SK-N-SH (cell line): ENCODE measurements around the gene MCM9. TPM values are rescaled to one million over a fixed set of nuclear protein-coding genes. Genes with fewer than 3 reads are reported as not detected.

Experiments
- CTCF ChIA-PET: fragments of 300-600, 350-600 bp; formaldehyde crosslinking; extraction: SDS; loops from one replicate; lab custom pipeline; 2021; lab: Yijun Ruan, JAX
- POLR2A ChIA-PET: fragments of 350-600 bp; sonication (Branson Sonifier 250); formaldehyde crosslinking; extraction: SDS; loops from one replicate; lab custom pipeline; 2020; ENCODE audit warnings: antibody characterized with exemption, inconsistent platforms; lab: Yijun Ruan, JAX
- DNase-seq: peaks from one replicate; pipeline ENCODE4 v3.0.0; 2012
- H2AFZ ChIP-seq: fragments of 200-600 bp; sonication (generic); 2 replicates; pipeline ENCODE4 v1.8.1; 2016; ENCODE audit warnings: antibody characterized with exemption, mild to moderate bottlenecking, low read depth
- H3F3A ChIP-seq: fragments of 200-600 bp; sonication (generic); replicated peaks from 2 replicates; pipeline ENCODE3; 2016; ENCODE audit warnings: antibody characterized with exemption, mild to moderate bottlenecking; ENCODE audit not compliant: insufficient read depth
- H3K27ac ChIP-seq, 2 experiments: fragments of 200-500 bp in 1 of 2; fragments of 200-600 bp in 1 of 2; sonication (Bioruptor generic) in 1 of 2; sonication (generic), shearing (Covaris generic) in 1 of 2; 2 replicates each; pipeline versions ENCODE4 v1.5.1 to v1.6.1; 2014 to 2016; ENCODE audit warnings: low read depth in 2 of 2, inconsistent platforms in 1 of 2, low read length in 1 of 2, mild to moderate bottlenecking in 1 of 2, mixed read lengths in 1 of 2
- H3K27me3 ChIP-seq: fragments of 200-600 bp; sonication (generic), shearing (Covaris generic); 2 replicates; pipeline ENCODE4 v1.6.1; 2016; ENCODE audit warnings: mixed run types; ENCODE audit not compliant: insufficient read depth
- H3K36me3 ChIP-seq, 2 experiments: fragments of 200-500 bp in 1 of 2; fragments of 200-600 bp in 1 of 2; sonication (Bioruptor generic) in 1 of 2; sonication (generic) in 1 of 2; replicated peaks in 1 of 2; 2 replicates each; pipeline versions ENCODE3 to v1.5.1; 2014 to 2016; ENCODE audit warnings: low read length in 1 of 2, mild to moderate bottlenecking in 1 of 2; ENCODE audit not compliant: insufficient read depth in 2 of 2, control insufficient read depth in 1 of 2
- H3K4me1 ChIP-seq, 2 experiments: fragments of 200-500 bp in 1 of 2; fragments of 200-600 bp in 1 of 2; sonication (Bioruptor generic) in 1 of 2; sonication (generic), shearing (Covaris generic) in 1 of 2; 2 replicates each; pipeline versions ENCODE4 v1.5.1 to v1.6.1; 2014 to 2016; ENCODE audit warnings: low read depth in 1 of 2, low read length in 1 of 2, mixed run types in 1 of 2; ENCODE audit not compliant: insufficient read depth in 2 of 2, control insufficient read depth in 1 of 2
- H3K4me2 ChIP-seq: fragments of 200-600 bp; sonication (generic), shearing (Covaris generic); 2 replicates; pipeline ENCODE4 v1.6.1; 2017; ENCODE audit warnings: mixed run types
- H3K4me3 ChIP-seq, 2 experiments: fragments of 200-500 bp in 1 of 2; fragments of 200-600 bp in 1 of 2; sonication (Bioruptor generic) in 1 of 2; sonication (generic), shearing (Covaris generic) in 1 of 2; 2 replicates each; pipeline versions ENCODE4 v1.5.1 to v1.8.1; 2014 to 2016; ENCODE audit warnings: low read depth in 2 of 2, inconsistent platforms in 1 of 2, low read length in 1 of 2, mild to moderate bottlenecking in 1 of 2, mixed read lengths in 1 of 2, moderate library complexity in 1 of 2
- H3K79me2 ChIP-seq: fragments of 200-600 bp; sonication (generic); 2 replicates; pipeline ENCODE4 v1.8.1; 2017; ENCODE audit warnings: mild to moderate bottlenecking; ENCODE audit not compliant: insufficient read depth
- H3K9ac ChIP-seq: fragments of 200-600 bp; sonication (generic); 2 replicates; pipeline ENCODE4 v1.6.1; 2017; ENCODE audit warnings: mixed run types
- H3K9me2 ChIP-seq: fragments of 200-600 bp; sonication (generic); 2 replicates; pipeline ENCODE4 v1.6.1; 2017; ENCODE audit warnings: mixed run types
- H3K9me3 ChIP-seq: fragments of 200-600 bp; sonication (generic); 2 replicates; pipeline ENCODE4 v1.6.1; 2017; ENCODE audit warnings: mixed run types, mild to moderate bottlenecking, moderate library complexity
- H4K20me1 ChIP-seq: fragments of 200-600 bp; sonication (generic); 2 replicates; pipeline ENCODE4 v1.6.1; 2017; ENCODE audit warnings: mild to moderate bottlenecking, mixed run types; ENCODE audit not compliant: insufficient read depth
- EP300 ChIP-seq, 2 experiments: IDR thresholded peaks; 2 replicates each; pipeline versions ENCODE4 v1.4.0 to v1.6.1; 2012; ENCODE audit warnings: borderline replicate concordance in 1 of 2, low read depth in 1 of 2, low read length in 1 of 2
- EZH2phosphoT487 ChIP-seq: fragments of 200-600 bp; sonication (generic); IDR thresholded peaks from 2 replicates; pipeline ENCODE4 v1.6.1; 2017; ENCODE audit warnings: low read depth, mixed run types, mild to moderate bottlenecking, antibody characterized with exemption, moderate library complexity, borderline replicate concordance
- FOXJ3 ChIP-seq: sonication (generic); formaldehyde crosslinking; IDR thresholded peaks from 2 replicates; pipeline ENCODE4 v1.5.1; 2020; ENCODE audit warnings: mild to moderate bottlenecking, missing genetic modification reagents
- FOXM1 ChIP-seq: IDR thresholded peaks from 2 replicates; pipeline ENCODE4 v1.4.0; 2012; ENCODE audit warnings: low read depth, mild to moderate bottlenecking
- GABPA ChIP-seq: IDR thresholded peaks from 2 replicates; pipeline ENCODE4 v1.4.0; 2012; ENCODE audit warnings: low read depth, mild to moderate bottlenecking
- GATA2 ChIP-seq: sonication (generic); formaldehyde crosslinking; IDR thresholded peaks from 2 replicates; pipeline ENCODE4 v1.5.0; 2020; ENCODE audit warnings: mild to moderate bottlenecking, missing genetic modification reagents
- NRF1 ChIP-seq: IDR thresholded peaks from 2 replicates; pipeline ENCODE4 v1.6.1; 2012; ENCODE audit warnings: low read depth, mild to moderate bottlenecking, low read length
- RAD21 ChIP-seq: IDR thresholded peaks from 2 replicates; pipeline ENCODE4 v1.6.1; 2012; ENCODE audit warnings: mild to moderate bottlenecking, low read length
- RCOR1 ChIP-seq: fragments of 150-350 bp; IDR thresholded peaks from 2 replicates; pipeline ENCODE4 v1.6.1; 2017; ENCODE audit warnings: antibody characterized with exemption, low read length
- RFX5 ChIP-seq: IDR thresholded peaks from 2 replicates; pipeline ENCODE4 v1.6.1; 2012; ENCODE audit warnings: mild to moderate bottlenecking, improper control_type of control experiment, low read length
- SIN3A ChIP-seq: IDR thresholded peaks from 2 replicates; pipeline ENCODE4 v1.6.1; 2012; ENCODE audit warnings: low read depth, mild to moderate bottlenecking, low read length, moderate library complexity, borderline replicate concordance
- TAF1 ChIP-seq: IDR thresholded peaks from 2 replicates; pipeline ENCODE4 v1.6.1; 2012; ENCODE audit warnings: low read depth, mild to moderate bottlenecking, low read length, moderate library complexity, borderline replicate concordance
- TCF12 ChIP-seq: IDR thresholded peaks from 2 replicates; pipeline ENCODE4 v1.4.0; 2012
- TEAD4 ChIP-seq: IDR thresholded peaks from 2 replicates; pipeline ENCODE4 v1.4.0; 2012; ENCODE audit warnings: mild to moderate bottlenecking, borderline replicate concordance; ENCODE audit not compliant: insufficient read depth
- WGBS: methylation state at CpG from one replicate; pipeline ENCODE4 v1.1.6; 2017; ENCODE audit warnings: low lambda C conversion rate; 5-methylcytosine and 5-hydroxymethylcytosine counted together
- polyA plus RNA-seq, 3 experiments: library from polyadenylated mRNA; depleted of rRNA; stranded (reverse); fragments of >200 nt; gene quantifications; 2 replicates each; pipeline ENCODE4 v1.2.3, GENCODE V29; 2012
- TF ChIP-seq, protein P1 (sequence below): IDR thresholded peaks from 2 replicates; pipeline ENCODE4; 2012
- TF ChIP-seq, protein P2 (sequence below): IDR thresholded peaks from 2 replicates; pipeline ENCODE4 v1.4.0; 2012; ENCODE audit warnings: low read depth
- TF ChIP-seq, protein P3 (sequence below): fragments of 150-350 bp; IDR thresholded peaks from 2 replicates; pipeline ENCODE4 v1.6.1; 2017; ENCODE audit warnings: antibody characterized with exemption, low read length, low read depth, borderline replicate concordance
- TF ChIP-seq, protein P4 (sequence below): IDR thresholded peaks from 2 replicates; pipeline ENCODE4 v1.6.1; 2012; ENCODE audit warnings: mild to moderate bottlenecking, low read depth, low read length, moderate library complexity
- TF ChIP-seq, protein P5 (sequence below): fragments of 150-350 bp; IDR thresholded peaks from 2 replicates; pipeline ENCODE4 v1.6.1; 2016; ENCODE audit warnings: mild to moderate bottlenecking, low read depth, low read length
- TF ChIP-seq, protein P6 (sequence below): fragments of 200-600 bp; sonication (generic); IDR thresholded peaks from 2 replicates; pipeline ENCODE4 v1.6.1; 2017; ENCODE audit warnings: antibody characterized with exemption, mild to moderate bottlenecking, moderate library complexity

The MCM9 gene
- polyA plus RNA-seq, 1 of the 3 experiments (the other 2 are of a cell fraction): 1.7 TPM

DNA sequence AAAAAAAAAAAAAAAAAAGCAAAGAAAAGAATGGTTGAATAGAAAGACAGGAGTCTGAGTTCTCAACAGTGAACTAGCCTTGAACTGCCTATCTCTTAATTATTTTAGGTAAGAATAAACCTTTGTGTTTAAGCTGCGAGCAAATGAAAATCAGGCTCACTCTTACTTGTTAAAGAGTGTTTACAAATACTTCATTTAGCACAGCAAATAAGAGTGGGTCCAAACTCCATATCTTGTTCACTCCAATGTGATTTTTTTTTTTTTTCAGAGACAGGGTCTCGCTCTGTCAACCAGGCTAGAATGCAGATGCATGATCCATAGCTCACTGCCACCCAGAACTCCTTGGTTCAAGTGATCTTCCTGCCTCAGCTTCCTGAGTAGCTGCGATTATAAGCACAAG lies 11.9 kb downstream of the MCM9 start:
- CTCF ChIA-PET: interaction anchor here (0.7 to 2.1 kb wide), 3 partner anchors 188 to 267 kb away, joined by 3 to 4 read pairs (median 3); no protein-coding TSS in a partner anchor
- Histone ChIP-seq H3K9me2 (no peaks in the 10 kb centered on the region), H3K4me2 (no peak overlapping the region), H3K4me1 (no peaks in the 10 kb centered on the region), H2AFZ (no peak overlapping the region), H3K4me3 (no peak overlapping the region), H4K20me1 (no peaks in the 10 kb centered on the region), H3K79me2 (no peaks in the 10 kb centered on the region), H3K27ac (no peak overlapping the region), H3K9me3 (no peaks in the 10 kb centered on the region), H3K36me3 (peaks cover 16 to 42% of the 10 kb centered on the region in 2 experiments), H3K9ac (no peak overlapping the region), H3F3A (no peaks in the 10 kb centered on the region), H3K27me3 (no peaks in the 10 kb centered on the region)
- POLR2A ChIA-PET: no interaction called here
- TF ChIP-seq FOXM1 (no peak), FOXJ3 (CRISPR knock-in tag) (no peak), RCOR1 (no peak), RFX5 (no peak), NRF1 (no peak), GABPA (no peak), TAF1 (no peak), TEAD4 (no peak), TCF12 (no peak), SIN3A (no peak), GATA2 (CRISPR knock-in tag) (no peak), RAD21 (no peak), EZH2phosphoT487 (no peak), EP300 (IDR thresholded peaks at IDR 0.05; ENCODE audit: borderline replicate concordance in 1 of 2, low read depth in 1 of 2, low read length in 1 of 2) (no peak)
- TF ChIP-seq, protein P1, sequence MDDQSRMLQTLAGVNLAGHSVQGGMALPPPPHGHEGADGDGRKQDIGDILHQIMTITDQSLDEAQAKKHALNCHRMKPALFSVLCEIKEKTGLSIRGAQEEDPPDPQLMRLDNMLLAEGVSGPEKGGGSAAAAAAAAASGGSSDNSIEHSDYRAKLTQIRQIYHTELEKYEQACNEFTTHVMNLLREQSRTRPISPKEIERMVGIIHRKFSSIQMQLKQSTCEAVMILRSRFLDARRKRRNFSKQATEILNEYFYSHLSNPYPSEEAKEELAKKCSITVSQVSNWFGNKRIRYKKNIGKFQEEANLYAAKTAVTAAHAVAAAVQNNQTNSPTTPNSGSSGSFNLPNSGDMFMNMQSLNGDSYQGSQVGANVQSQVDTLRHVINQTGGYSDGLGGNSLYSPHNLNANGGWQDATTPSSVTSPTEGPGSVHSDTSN: no peak
- TF ChIP-seq, protein P2, sequence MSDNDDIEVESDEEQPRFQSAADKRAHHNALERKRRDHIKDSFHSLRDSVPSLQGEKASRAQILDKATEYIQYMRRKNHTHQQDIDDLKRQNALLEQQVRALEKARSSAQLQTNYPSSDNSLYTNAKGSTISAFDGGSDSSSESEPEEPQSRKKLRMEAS: no peak
- TF ChIP-seq, protein P3, sequence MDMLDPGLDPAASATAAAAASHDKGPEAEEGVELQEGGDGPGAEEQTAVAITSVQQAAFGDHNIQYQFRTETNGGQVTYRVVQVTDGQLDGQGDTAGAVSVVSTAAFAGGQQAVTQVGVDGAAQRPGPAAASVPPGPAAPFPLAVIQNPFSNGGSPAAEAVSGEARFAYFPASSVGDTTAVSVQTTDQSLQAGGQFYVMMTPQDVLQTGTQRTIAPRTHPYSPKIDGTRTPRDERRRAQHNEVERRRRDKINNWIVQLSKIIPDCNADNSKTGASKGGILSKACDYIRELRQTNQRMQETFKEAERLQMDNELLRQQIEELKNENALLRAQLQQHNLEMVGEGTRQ: no peak
- TF ChIP-seq, protein P4, sequence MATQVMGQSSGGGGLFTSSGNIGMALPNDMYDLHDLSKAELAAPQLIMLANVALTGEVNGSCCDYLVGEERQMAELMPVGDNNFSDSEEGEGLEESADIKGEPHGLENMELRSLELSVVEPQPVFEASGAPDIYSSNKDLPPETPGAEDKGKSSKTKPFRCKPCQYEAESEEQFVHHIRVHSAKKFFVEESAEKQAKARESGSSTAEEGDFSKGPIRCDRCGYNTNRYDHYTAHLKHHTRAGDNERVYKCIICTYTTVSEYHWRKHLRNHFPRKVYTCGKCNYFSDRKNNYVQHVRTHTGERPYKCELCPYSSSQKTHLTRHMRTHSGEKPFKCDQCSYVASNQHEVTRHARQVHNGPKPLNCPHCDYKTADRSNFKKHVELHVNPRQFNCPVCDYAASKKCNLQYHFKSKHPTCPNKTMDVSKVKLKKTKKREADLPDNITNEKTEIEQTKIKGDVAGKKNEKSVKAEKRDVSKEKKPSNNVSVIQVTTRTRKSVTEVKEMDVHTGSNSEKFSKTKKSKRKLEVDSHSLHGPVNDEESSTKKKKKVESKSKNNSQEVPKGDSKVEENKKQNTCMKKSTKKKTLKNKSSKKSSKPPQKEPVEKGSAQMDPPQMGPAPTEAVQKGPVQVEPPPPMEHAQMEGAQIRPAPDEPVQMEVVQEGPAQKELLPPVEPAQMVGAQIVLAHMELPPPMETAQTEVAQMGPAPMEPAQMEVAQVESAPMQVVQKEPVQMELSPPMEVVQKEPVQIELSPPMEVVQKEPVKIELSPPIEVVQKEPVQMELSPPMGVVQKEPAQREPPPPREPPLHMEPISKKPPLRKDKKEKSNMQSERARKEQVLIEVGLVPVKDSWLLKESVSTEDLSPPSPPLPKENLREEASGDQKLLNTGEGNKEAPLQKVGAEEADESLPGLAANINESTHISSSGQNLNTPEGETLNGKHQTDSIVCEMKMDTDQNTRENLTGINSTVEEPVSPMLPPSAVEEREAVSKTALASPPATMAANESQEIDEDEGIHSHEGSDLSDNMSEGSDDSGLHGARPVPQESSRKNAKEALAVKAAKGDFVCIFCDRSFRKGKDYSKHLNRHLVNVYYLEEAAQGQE: no peak
- TF ChIP-seq, protein P5, sequence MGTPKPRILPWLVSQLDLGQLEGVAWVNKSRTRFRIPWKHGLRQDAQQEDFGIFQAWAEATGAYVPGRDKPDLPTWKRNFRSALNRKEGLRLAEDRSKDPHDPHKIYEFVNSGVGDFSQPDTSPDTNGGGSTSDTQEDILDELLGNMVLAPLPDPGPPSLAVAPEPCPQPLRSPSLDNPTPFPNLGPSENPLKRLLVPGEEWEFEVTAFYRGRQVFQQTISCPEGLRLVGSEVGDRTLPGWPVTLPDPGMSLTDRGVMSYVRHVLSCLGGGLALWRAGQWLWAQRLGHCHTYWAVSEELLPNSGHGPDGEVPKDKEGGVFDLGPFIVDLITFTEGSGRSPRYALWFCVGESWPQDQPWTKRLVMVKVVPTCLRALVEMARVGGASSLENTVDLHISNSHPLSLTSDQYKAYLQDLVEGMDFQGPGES: no peak
- TF ChIP-seq, protein P6, sequence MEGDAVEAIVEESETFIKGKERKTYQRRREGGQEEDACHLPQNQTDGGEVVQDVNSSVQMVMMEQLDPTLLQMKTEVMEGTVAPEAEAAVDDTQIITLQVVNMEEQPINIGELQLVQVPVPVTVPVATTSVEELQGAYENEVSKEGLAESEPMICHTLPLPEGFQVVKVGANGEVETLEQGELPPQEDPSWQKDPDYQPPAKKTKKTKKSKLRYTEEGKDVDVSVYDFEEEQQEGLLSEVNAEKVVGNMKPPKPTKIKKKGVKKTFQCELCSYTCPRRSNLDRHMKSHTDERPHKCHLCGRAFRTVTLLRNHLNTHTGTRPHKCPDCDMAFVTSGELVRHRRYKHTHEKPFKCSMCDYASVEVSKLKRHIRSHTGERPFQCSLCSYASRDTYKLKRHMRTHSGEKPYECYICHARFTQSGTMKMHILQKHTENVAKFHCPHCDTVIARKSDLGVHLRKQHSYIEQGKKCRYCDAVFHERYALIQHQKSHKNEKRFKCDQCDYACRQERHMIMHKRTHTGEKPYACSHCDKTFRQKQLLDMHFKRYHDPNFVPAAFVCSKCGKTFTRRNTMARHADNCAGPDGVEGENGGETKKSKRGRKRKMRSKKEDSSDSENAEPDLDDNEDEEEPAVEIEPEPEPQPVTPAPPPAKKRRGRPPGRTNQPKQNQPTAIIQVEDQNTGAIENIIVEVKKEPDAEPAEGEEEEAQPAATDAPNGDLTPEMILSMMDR: no peak
- no peak for DNase-seq
- WGBS: 99% methylated on average over 3 of the region's 3 CpGs
